ENCODE measurements around the gene ACTL6B.

DNA sequence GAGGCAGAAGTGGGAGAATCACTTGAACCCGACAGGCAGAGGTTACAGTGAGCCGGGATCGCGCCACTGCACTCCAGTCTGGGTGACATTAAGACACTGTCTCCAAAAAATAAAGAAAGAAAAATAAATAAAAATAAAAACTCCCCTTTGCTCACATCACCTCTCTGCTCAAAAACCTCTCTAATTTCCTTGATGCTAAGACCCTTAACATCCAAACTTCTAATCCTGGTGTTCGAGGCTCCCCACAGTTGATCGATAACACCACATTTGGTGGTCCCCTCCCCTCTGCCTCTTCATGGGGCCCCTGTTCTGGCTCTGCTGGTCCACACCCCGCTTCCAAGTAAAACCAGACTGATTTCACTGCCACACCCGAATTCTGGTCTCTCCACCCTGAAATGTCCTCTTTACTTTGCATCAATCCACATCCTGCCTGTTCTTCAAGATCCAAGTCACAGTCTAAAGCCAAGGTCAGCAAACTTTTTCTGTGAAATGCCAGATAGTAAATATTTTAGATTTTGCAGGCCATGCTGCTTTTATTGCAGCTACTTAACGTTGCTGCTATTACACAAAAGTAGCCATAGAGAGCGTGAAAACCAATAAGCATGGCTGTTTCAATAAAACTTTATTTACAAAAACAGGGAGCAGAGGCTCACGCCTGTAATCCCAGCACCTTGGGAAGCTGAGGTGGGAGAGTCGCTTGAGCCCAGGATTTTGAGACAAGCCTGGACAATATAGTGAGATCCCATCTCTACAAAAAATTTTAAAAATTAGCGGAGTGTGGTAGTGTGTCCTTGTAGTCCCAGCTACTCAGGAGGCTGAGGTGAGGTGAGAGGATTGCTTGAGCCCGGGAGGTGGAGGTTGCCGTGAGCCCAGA lies 32.1 kb downstream of the ACTL6B start:
- TF ChIP-seq, protein P1, sequence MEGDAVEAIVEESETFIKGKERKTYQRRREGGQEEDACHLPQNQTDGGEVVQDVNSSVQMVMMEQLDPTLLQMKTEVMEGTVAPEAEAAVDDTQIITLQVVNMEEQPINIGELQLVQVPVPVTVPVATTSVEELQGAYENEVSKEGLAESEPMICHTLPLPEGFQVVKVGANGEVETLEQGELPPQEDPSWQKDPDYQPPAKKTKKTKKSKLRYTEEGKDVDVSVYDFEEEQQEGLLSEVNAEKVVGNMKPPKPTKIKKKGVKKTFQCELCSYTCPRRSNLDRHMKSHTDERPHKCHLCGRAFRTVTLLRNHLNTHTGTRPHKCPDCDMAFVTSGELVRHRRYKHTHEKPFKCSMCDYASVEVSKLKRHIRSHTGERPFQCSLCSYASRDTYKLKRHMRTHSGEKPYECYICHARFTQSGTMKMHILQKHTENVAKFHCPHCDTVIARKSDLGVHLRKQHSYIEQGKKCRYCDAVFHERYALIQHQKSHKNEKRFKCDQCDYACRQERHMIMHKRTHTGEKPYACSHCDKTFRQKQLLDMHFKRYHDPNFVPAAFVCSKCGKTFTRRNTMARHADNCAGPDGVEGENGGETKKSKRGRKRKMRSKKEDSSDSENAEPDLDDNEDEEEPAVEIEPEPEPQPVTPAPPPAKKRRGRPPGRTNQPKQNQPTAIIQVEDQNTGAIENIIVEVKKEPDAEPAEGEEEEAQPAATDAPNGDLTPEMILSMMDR (IDR thresholded peaks at IDR 0.05) = no peak
- TF ChIP-seq POLR2A (IDR thresholded peaks at IDR 0.05) = no peak
